Measurements from ENCODE around the gene ZSCAN31.

DNA sequence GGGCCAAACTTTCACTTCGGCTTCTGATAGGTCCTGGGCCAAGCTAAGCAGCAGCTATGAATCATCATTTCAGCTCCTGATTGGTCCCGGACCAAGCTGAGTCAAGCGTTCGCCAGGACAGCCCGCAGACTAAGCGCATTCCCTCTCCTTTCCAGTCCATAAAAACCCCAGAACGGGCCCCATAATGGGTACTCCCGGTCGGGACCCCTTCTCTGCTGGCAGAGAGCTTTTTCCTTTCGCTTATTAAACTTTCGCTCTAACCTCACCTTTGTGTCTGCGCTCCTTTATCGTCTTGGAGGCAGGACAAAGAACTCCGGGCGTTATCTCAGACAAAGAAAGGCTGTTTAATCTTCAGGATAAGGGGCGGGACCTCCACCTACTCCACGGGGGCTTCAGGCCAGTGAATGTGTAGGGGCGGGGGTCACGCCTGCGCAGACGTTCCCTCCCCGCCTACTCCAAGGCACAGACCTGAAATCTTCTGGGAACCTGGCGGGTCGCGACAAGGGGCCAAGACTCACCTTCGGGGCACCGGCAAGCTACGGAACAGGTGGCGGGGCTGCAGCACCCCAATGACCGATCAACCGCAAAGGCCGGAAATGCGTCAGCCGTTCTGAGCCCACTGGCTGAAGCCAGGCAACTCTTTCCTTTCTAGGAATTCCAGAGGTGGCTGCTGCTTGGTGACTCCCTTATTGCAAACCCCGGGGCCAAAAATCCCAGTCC, at the start of gene ZSCAN31:
- TF ChIP-seq, protein P1, sequence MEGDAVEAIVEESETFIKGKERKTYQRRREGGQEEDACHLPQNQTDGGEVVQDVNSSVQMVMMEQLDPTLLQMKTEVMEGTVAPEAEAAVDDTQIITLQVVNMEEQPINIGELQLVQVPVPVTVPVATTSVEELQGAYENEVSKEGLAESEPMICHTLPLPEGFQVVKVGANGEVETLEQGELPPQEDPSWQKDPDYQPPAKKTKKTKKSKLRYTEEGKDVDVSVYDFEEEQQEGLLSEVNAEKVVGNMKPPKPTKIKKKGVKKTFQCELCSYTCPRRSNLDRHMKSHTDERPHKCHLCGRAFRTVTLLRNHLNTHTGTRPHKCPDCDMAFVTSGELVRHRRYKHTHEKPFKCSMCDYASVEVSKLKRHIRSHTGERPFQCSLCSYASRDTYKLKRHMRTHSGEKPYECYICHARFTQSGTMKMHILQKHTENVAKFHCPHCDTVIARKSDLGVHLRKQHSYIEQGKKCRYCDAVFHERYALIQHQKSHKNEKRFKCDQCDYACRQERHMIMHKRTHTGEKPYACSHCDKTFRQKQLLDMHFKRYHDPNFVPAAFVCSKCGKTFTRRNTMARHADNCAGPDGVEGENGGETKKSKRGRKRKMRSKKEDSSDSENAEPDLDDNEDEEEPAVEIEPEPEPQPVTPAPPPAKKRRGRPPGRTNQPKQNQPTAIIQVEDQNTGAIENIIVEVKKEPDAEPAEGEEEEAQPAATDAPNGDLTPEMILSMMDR (IDR thresholded peaks at IDR 0.05 in 4 of 5, conservative IDR thresholded peaks at IDR 0.05 in 1 of 5), result no peak
- peak; percentile 64 to 78 for TF ChIP-seq POLR2A (IDR thresholded peaks at IDR 0.05)

All from gastrocnemius medialis (tissue), 4 donors.